ENCODE results near the gene FZD8.

DNA sequence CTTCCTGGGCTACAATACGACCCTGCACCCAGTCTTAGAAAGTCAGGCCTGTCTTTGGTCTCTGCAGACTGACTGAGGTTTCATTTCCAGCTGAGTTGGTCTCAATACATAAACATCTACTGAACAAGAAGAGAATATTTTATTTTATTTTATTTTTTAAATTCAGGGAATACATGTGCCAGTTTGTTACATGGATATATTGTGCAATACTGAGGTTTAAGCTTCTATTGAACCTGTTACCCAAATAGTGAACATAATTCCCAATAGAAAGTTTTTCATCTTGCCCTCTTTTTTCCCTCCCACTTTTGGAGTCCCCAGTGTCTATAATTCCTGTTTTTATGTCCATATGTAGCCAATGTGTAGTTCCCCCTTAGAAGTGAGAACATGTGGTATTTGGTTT lies 10.7 kb downstream of the FZD8 start:
- TF ChIP-seq CTCF (IDR thresholded peaks at IDR 0.05) (no peak), EZH2 (IDR thresholded peaks at IDR 0.05; ENCODE audit: borderline replicate concordance, insufficient read depth, low read depth, low read length, poor library complexity, severe bottlenecking) (no peak)

Data from B cell (primary cell).